Measurements from ENCODE around the gene SAMD4A. TPM values are rescaled to one million over a fixed set of nuclear protein-coding genes. Genes with fewer than 3 reads are reported as not detected.

SAMD4A gene
- total RNA-seq, 3 donors from 2014 or later: 28.5 to 44.6 (median 36.2) TPM

DNA sequence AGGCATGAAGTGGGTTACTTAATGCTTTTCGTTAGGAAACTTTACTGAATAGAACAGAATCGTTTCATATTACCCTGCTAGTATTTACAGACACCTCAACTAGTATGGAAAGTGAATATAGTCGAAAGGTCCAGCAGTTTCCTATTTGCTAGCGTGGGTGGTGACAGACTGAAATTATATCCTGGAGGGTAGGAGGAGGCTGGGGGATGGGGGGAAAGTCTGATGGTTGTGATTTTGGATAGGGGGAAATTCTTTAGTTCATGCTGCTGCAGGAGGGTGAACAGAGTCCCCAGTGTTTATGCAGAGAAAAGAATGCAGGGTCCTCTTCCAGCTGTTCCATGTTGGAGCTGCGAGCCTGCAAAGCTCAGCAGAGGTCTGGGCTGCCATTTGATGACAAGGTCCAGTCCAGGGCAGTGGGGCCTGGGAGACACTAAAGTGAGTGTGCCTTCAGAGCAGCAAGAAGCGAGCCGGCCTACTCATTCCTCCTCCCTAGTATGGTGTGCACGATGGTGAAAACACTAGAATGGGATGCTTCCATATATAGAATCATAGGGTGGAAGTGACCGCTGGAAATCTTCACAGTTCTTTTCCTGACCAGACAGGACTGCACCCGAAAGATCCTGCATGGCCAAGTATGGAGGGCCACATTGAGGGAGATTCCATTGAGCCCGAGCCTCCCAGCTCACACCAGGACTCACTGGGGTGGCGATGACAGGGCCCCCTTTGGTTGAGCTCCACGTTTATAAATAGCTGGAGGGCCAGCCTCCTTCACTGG, 2.1 kb downstream of the SAMD4A start:
- Histone ChIP-seq H3K27me3 (no peaks in the 10 kb centered on the region), H3K27ac (peak overlapping the region; percentile 18 to 22), H3K4me1 (no peaks in the 10 kb centered on the region), H3K9me3 (no peaks in the 10 kb centered on the region), H3K36me3 (no peaks in the 10 kb centered on the region), H3K4me3 (peak overlapping the region; percentile 51 to 78 (median 70))
- no peak for TF ChIP-seq CTCF (IDR thresholded peaks at IDR 0.05)
- TF ChIP-seq POLR2A (IDR thresholded peaks at IDR 0.05): no peak
- no peak for TF ChIP-seq POLR2AphosphoS5 (IDR thresholded peaks at IDR 0.05)
- intact Hi-C loops (cut with DNase I; ENCODE audit: low total_unique reads): loop anchor here (5.0 to 10.0 kb wide), 2 partner anchors 116 to 203 kb away; no protein-coding TSS in a partner anchor
- no peak for DNase-seq (ENCODE audit: low spot score in 2 of 2)

GRCh38 chr14:54570047-54570446, 3.1 kb downstream of the SAMD4A start:
- TF ChIP-seq CTCF (IDR thresholded peaks at IDR 0.05): no peak
- no peak for TF ChIP-seq POLR2AphosphoS5 (IDR thresholded peaks at IDR 0.05)
- no peak for TF ChIP-seq POLR2A (IDR thresholded peaks at IDR 0.05)
- no peaks in the 10 kb centered on the region for H3K36me3 ChIP-seq
- no peaks in the 10 kb centered on the region for H3K9me3 ChIP-seq
- no peak for DNase-seq (ENCODE audit: low spot score in 2 of 2)
- H3K27ac ChIP-seq: peak overlapping the region in 1 of 2 donors; percentile 26
- H3K4me3 ChIP-seq: peak overlapping the region in 1 of 3 donors; percentile 2
- intact Hi-C loops (cut with DNase I; ENCODE audit: low total_unique reads): no loop called here
- H3K4me1 ChIP-seq: no peaks in the 10 kb centered on the region
- no peaks in the 10 kb centered on the region for H3K27me3 ChIP-seq

DNA sequence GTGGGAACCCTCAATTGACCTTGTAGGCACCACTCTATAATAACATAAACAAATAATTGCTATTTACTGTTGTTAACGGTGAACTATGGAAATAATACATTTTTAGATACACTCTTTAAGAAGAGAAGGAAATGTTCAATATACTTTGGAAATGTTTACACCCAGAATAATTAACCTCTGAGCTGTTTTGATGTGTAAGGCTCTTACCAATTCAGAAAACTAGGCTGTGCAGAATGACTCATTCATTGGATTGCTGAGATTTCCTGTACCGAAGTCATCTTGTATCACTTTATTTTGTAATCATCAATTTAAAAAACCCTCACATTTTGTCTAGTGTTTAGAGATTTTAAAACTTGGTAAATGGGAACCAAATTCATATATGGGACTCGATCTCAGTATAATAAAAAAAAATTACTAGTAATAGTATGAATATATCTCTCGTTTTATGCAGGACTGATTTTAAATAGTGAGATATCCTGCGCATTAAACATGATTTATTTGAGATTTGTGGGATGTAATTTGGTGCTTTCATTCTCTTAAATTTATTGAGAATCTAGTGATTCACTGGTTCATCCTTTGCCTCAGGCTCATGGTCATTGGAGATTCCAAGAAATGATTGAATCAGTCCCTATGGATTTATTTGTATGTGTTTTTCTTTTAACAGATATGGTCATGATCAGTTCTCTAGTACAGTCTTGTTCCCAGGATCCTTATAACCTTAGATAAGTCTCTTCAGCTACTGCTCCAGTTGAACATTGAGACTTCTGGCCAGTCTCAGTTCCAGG, 3.9 kb downstream of the SAMD4A start:
- H3K4me3 ChIP-seq: peak overlapping the region in 1 of 3 donors; percentile 2
- intact Hi-C loops (cut with DNase I; ENCODE audit: low total_unique reads): no loop called here

GRCh38 chr14:54572316-54572715, 5.4 kb downstream of the SAMD4A start:
- no peaks in the 10 kb centered on the region for H3K36me3 ChIP-seq
- H3K4me1 ChIP-seq: no peaks in the 10 kb centered on the region
- no peak overlapping the region for H3K4me3 ChIP-seq
- intact Hi-C loops (cut with DNase I; ENCODE audit: low total_unique reads): no loop called here
- H3K9me3 ChIP-seq: no peaks in the 10 kb centered on the region
- no peak overlapping the region for H3K27ac ChIP-seq
- TF ChIP-seq CTCF (IDR thresholded peaks at IDR 0.05) (no peak), POLR2AphosphoS5 (IDR thresholded peaks at IDR 0.05) (no peak), POLR2A (IDR thresholded peaks at IDR 0.05) (no peak)
- no peak for DNase-seq (ENCODE audit: low spot score in 2 of 2)
- H3K27me3 ChIP-seq: no peaks in the 10 kb centered on the region

More for the DNA sequence above, 3.9 kb downstream of the SAMD4A start:
- Histone ChIP-seq H3K27me3 (no peaks in the 10 kb centered on the region), H3K27ac (peak overlapping the region in 1 of 2 donors; percentile 26), H3K4me1 (no peaks in the 10 kb centered on the region), H3K36me3 (no peaks in the 10 kb centered on the region), H3K9me3 (no peaks in the 10 kb centered on the region)
- TF ChIP-seq POLR2AphosphoS5 (IDR thresholded peaks at IDR 0.05) (no peak), CTCF (IDR thresholded peaks at IDR 0.05) (no peak), POLR2A (IDR thresholded peaks at IDR 0.05) (no peak)
- no peak for DNase-seq (ENCODE audit: low spot score in 2 of 2)

DNA sequence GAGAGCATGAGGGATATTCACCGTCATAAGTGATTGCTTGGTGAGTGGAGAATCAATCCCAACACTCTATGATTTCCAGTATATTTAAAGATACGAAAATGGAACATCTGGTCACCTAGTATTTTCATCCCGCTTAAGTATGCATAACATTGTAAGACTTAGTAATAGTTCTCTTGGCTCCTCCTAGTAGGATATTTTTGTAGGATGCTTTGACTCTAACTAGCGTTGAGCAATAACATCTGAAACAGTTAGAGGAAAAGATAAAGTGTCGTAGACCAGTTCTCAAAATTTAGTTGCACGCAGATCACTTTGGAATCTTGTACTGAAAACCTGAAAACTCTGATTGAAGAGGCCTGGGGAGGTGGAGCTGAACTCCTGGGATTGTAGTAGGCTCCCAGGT, 7.6 kb downstream of the SAMD4A start:
- DNase-seq (ENCODE audit: low spot score in 2 of 2): no peak
- no peaks in the 10 kb centered on the region for H3K27me3 ChIP-seq
- H3K9me3 ChIP-seq: no peaks in the 10 kb centered on the region
- H3K27ac ChIP-seq: no peak overlapping the region
- H3K4me1 ChIP-seq: no peaks in the 10 kb centered on the region
- H3K36me3 ChIP-seq: no peaks in the 10 kb centered on the region
- H3K4me3 ChIP-seq: no peak overlapping the region
- intact Hi-C loops (cut with DNase I; ENCODE audit: low total_unique reads): no loop called here
- TF ChIP-seq POLR2AphosphoS5 (IDR thresholded peaks at IDR 0.05) (no peak), CTCF (IDR thresholded peaks at IDR 0.05) (no peak), POLR2A (IDR thresholded peaks at IDR 0.05) (no peak)
